Measurements from ENCODE around the gene ADD2. TPM values are rescaled to one million over a fixed set of nuclear protein-coding genes. Genes with fewer than 3 reads are reported as not detected.

Gene ADD2
- total and polyA plus RNA-seq, 7 experiments from 2014 or later = 1.8 to 18.8 (median 7.3) TPM

DNA sequence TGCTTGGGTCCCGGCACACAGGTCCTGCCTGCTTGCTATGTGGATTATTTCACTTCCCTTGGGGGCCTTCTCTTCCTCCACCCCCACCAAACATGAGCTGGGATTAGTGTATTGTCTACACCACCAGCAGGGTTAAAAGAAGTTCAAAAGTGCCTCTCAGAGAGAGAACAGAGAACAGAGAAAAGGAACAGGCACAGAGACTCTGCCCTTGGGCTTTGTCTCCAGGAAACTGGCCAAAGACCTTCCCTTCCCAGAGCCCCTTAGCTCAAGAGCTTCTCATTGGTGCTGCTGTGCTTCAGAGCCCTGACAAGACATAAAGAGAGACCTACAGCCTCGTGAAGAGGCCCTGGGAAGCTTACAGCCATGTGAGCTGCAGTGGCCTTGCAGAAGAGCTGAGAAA lies 29.5 kb upstream of the ADD2 start:
- Mint-ChIP-seq H3K27ac (no peak overlapping the region), H3K9me3 (peaks cover 0 to 7% (median 5%) of the 10 kb centered on the region in 11 donors), H3K4me3 (no peak overlapping the region), H3K4me1 (peaks cover 0 to 5% (median 0%) of the 10 kb centered on the region in 7 donors), H3K27me3 (peaks cover 8 to 21% (median 12%) of the 10 kb centered on the region in 5 donors), H3K36me3 (peaks cover 0 to 7% (median 6%) of the 10 kb centered on the region in 5 donors)
- intact Hi-C loops (cut with micrococcal nuclease) = no loop called here
- Histone ChIP-seq H3K4me1 (ENCODE audit: control insufficient read depth in 2 of 2, insufficient read depth in 2 of 2, low read length in 2 of 2) (no peaks in the 10 kb centered on the region), H3K27me3 (ENCODE audit: control insufficient read depth in 2 of 2, insufficient read depth in 2 of 2, low read length in 2 of 2) (no peaks in the 10 kb centered on the region), H3K9me3 (ENCODE audit: control insufficient read depth in 2 of 3, low read length in 3 of 3) (no peaks in the 10 kb centered on the region), H3K4me3 (ENCODE audit: low read length) (no peak overlapping the region), H3K27ac (ENCODE audit: low read depth, low read length) (no peak overlapping the region), H3K36me3 (ENCODE audit: control insufficient read depth in 2 of 3, insufficient read depth in 3 of 3, low read length in 3 of 3) (no peaks in the 10 kb centered on the region)
- ATAC-seq (no peak), DNase-seq (no peak)
- ChIA-PET CTCF (interaction anchor here (0.6 to 1.7 kb wide), 2 partner anchors 10 to 1854 kb away, joined by 3 read pairs; no protein-coding TSS in a partner anchor), POLR2A (no interaction called here)

DNA sequence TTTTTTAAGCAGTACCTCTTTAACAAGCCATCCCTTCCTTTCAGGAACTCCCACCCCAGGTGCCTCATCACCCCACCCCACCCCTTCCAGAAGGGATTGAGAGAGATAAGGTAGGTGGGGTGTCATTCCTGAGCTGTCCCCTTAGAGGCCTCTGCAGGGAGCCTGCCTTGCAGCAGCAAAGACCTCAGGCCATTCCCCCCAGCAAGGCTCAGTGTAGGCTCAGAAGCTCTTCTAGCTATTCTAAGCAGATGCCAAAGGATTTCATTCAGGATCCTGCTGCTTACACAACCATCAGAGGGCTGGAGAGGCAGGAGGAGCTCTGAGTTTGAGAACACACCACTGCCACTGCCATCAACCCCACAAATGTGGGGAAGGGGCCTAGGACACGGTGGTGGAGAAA lies 28.3 kb upstream of the ADD2 start:
- intact Hi-C loops (cut with micrococcal nuclease) = no loop called here
- peaks cover 0 to 5% (median 0%) of the 10 kb centered on the region in 7 donors for H3K4me1 Mint-ChIP-seq
- ATAC-seq (no peak), DNase-seq (no peak)
- Histone ChIP-seq H3K27ac (ENCODE audit: low read depth, low read length) (no peak overlapping the region), H3K4me3 (ENCODE audit: low read length) (no peak overlapping the region), H3K27me3 (ENCODE audit: control insufficient read depth in 2 of 2, insufficient read depth in 2 of 2, low read length in 2 of 2) (no peaks in the 10 kb centered on the region), H3K9me3 (ENCODE audit: control insufficient read depth in 2 of 3, low read length in 3 of 3) (no peaks in the 10 kb centered on the region), H3K4me1 (ENCODE audit: control insufficient read depth in 2 of 2, insufficient read depth in 2 of 2, low read length in 2 of 2) (no peaks in the 10 kb centered on the region), H3K36me3 (ENCODE audit: control insufficient read depth in 2 of 3, insufficient read depth in 3 of 3, low read length in 3 of 3) (no peaks in the 10 kb centered on the region)
- H3K9me3 Mint-ChIP-seq = peaks cover 0 to 7% (median 5%) of the 10 kb centered on the region in 11 donors
- peaks cover 0 to 7% (median 6%) of the 10 kb centered on the region in 5 donors for H3K36me3 Mint-ChIP-seq
- H3K27me3 Mint-ChIP-seq = peaks cover 17 to 31% (median 20%) of the 10 kb centered on the region in 5 donors
- no peak overlapping the region for H3K4me3 Mint-ChIP-seq
- CTCF ChIA-PET = interaction anchor here (0.6 to 1.1 kb wide), 2 partner anchors 454 to 814 kb away, joined by 3 to 6 read pairs; no protein-coding TSS in a partner anchor
- H3K27ac Mint-ChIP-seq = no peak overlapping the region
- POLR2A ChIA-PET = no interaction called here

DNA sequence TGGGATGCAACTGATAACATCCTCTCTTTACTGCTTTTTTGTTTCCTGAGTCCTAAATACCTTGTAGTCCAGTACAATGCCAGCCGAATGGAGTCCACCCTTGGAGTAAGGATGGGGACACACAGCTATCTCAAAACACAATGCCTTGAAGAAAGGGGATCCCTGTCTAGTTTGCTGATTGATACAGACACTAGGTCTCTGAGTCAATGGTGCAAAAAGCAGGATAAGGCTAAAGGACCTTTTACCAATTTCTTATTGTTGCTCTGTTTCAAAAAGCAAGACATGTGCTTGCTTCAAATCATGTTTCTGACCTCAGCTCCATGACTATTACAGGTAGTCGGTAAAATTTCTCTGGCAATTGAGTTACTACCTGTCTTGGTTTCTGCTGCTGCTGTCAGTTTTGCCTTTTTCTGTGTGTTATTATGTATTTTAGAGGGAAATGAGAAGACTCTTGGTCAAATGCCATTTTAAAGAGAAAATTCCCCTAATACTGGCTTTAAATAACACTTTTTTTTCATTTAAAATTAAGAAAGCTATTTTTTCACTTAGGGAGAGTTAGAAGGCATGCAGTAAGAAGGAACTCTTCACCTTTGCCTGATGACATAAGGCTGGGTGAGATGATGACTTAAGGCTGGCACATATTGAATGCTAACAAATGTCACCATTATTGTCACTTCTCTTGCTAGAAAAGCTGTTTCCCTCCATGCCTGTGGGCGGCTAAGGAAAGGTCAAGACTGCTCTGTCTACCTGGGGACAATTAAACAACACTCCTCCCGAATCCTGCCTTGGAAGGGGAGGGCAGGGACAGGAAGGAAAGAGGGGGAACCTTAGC lies 27.4 kb upstream of the ADD2 start:
- Mint-ChIP-seq H3K36me3 (peaks cover 0 to 7% (median 6%) of the 10 kb centered on the region in 5 donors), H3K27ac (no peak overlapping the region), H3K9me3 (peaks cover 0 to 7% (median 5%) of the 10 kb centered on the region in 11 donors), H3K4me1 (peaks cover 0 to 10% (median 0%) of the 10 kb centered on the region in 7 donors), H3K27me3 (peaks cover 22 to 36% (median 25%) of the 10 kb centered on the region in 5 donors), H3K4me3 (no peak overlapping the region)
- ChIA-PET POLR2A (no interaction called here), CTCF (interaction anchor here (1.1 to 1.4 kb wide), 2 partner anchors 10 to 76 kb away, joined by 3 read pairs; no protein-coding TSS in a partner anchor)
- DNase-seq (no peak), ATAC-seq (no peak)
- Histone ChIP-seq H3K36me3 (ENCODE audit: control insufficient read depth in 2 of 3, insufficient read depth in 3 of 3, low read length in 3 of 3) (no peaks in the 10 kb centered on the region), H3K27me3 (ENCODE audit: control insufficient read depth in 2 of 2, insufficient read depth in 2 of 2, low read length in 2 of 2) (no peaks in the 10 kb centered on the region), H3K27ac (ENCODE audit: low read depth, low read length) (no peak overlapping the region), H3K4me1 (ENCODE audit: control insufficient read depth in 2 of 2, insufficient read depth in 2 of 2, low read length in 2 of 2) (no peaks in the 10 kb centered on the region), H3K9me3 (ENCODE audit: control insufficient read depth in 2 of 3, low read length in 3 of 3) (no peaks in the 10 kb centered on the region), H3K4me3 (ENCODE audit: low read length) (no peak overlapping the region)
- intact Hi-C loops (cut with micrococcal nuclease) = no loop called here

DNA sequence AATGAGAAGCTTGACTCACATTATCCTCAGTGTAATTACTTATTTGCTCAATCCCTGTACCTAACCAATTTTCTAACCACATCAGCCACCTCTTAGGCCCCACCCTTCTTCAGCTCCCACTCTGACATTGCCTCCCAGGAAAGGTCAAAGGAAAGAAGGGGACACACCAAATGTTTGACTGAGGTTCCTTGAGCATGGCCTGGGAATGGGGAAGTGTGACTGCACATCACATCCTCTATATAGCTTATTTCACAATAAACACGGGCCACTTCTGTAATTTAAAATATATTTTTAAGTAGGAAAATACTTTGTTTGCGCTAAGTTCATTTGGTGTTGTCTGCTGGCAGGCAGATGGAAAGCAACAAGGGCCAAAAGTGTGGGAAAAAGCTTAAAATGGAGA lies 25.4 kb upstream of the ADD2 start:
- ATAC-seq (peak; percentile 45), DNase-seq (no peak)
- H3K27ac Mint-ChIP-seq = no peak overlapping the region
- peaks cover 5 to 17% (median 7%) of the 10 kb centered on the region in 7 donors for H3K4me1 Mint-ChIP-seq
- POLR2A ChIA-PET = no interaction called here
- H3K27me3 ChIP-seq (ENCODE audit: control insufficient read depth in 2 of 2, insufficient read depth in 2 of 2, low read length in 2 of 2) = peaks cover 0 to 5% of the 10 kb centered on the region in 2 donors
- no peak overlapping the region for H3K27ac ChIP-seq (ENCODE audit: low read depth, low read length)
- no peak overlapping the region for H3K4me3 ChIP-seq (ENCODE audit: low read length)
- intact Hi-C loops (cut with micrococcal nuclease) = no loop called here
- no peak overlapping the region for H3K4me3 Mint-ChIP-seq
- CTCF ChIA-PET = interaction anchor here (0.5 kb wide), 1 partner anchor 176 kb away, joined by 3 read pairs; no protein-coding TSS in a partner anchor
- H3K9me3 Mint-ChIP-seq = no peaks in the 10 kb centered on the region
- peaks cover 26 to 46% (median 33%) of the 10 kb centered on the region in 5 donors for H3K27me3 Mint-ChIP-seq
- no peaks in the 10 kb centered on the region for H3K9me3 ChIP-seq (ENCODE audit: control insufficient read depth in 2 of 3, low read length in 3 of 3)
- no peaks in the 10 kb centered on the region for H3K36me3 ChIP-seq (ENCODE audit: control insufficient read depth in 2 of 3, insufficient read depth in 3 of 3, low read length in 3 of 3)
- no peaks in the 10 kb centered on the region for H3K4me1 ChIP-seq (ENCODE audit: control insufficient read depth in 2 of 2, insufficient read depth in 2 of 2, low read length in 2 of 2)
- H3K36me3 Mint-ChIP-seq = no peaks in the 10 kb centered on the region

DNA sequence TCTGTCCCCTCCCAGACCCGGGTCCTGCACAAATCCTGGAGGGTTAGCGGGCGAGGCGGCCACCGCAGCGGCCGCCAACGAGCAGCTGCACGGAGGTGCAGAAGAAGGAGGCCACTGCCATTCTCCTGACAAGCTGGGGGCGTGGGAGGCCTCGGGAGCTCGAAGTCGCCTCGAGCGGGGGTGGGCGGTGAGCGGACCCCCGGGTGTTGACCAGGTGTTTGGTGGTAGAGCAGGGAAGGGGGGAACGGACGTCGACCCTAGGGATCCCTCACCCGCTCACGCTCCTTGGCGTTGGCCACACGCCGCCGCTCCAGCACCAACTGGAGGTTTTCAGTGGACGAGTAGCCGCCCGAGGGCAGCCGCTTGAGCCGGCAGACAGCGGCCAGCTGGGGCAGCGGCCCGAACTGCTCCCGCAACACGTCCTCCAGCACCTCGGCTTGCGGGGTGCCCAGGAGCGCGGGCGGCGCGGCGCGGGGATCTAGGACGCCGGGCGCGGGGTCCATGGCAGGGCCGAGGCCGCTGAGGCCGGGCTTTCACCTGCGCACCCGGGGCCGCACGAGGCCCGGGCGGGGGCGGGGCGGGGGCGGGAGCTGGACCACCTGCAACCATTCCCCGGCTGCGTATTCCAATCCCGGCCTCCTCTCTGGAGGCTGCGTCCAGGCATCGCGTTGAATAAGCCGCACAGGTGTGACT lies 22.3 kb upstream of the ADD2 start, which contains the start of gene FIGLA:
Gene FIGLA (minus strand): TSS at position 508 of the 693 bp plus-strand sequence. CDS start 5 bp downstream, at position 503.
- peak within 1 kb of the TSS; percentile 79 to 93 (median 86) for H3K4me3 Mint-ChIP-seq
- no peaks in the 10 kb centered on the region for H3K36me3 Mint-ChIP-seq
- no peaks in the 10 kb centered on the region for H3K9me3 Mint-ChIP-seq
- Histone ChIP-seq H3K36me3 (ENCODE audit: control insufficient read depth in 2 of 3, insufficient read depth in 3 of 3, low read length in 3 of 3) (no peaks in the 10 kb centered on the region), H3K4me1 (ENCODE audit: control insufficient read depth in 2 of 2, insufficient read depth in 2 of 2, low read length in 2 of 2) (no peaks in the 10 kb centered on the region), H3K27me3 (ENCODE audit: control insufficient read depth in 2 of 2, insufficient read depth in 2 of 2, low read length in 2 of 2) (peaks cover 0 to 5% of the 10 kb centered on the region in 2 donors), H3K4me3 (ENCODE audit: low read length) (peak within 1 kb of the TSS; percentile 43), H3K9me3 (ENCODE audit: control insufficient read depth in 2 of 3, low read length in 3 of 3) (no peaks in the 10 kb centered on the region), H3K27ac (ENCODE audit: low read depth, low read length) (no peak within 1 kb of the TSS)
- intact Hi-C loops (cut with micrococcal nuclease) = no loop called here
- peak; percentile 20 for ATAC-seq
- peaks cover 41 to 68% (median 47%) of the 10 kb centered on the region in 5 donors for H3K27me3 Mint-ChIP-seq
- ChIA-PET CTCF (interaction anchor here (0.6 to 2.9 kb wide), 10 partner anchors 9 to 720 kb away, joined by 3 to 13 read pairs (median 5); no protein-coding TSS in a partner anchor), POLR2A (no interaction called here)
- H3K27ac Mint-ChIP-seq = peak within 1 kb of the TSS in 1 of 9 donors; percentile 69
- no peak for DNase-seq
- H3K4me1 Mint-ChIP-seq = peaks cover 7 to 20% (median 10%) of the 10 kb centered on the region in 7 donors

DNA sequence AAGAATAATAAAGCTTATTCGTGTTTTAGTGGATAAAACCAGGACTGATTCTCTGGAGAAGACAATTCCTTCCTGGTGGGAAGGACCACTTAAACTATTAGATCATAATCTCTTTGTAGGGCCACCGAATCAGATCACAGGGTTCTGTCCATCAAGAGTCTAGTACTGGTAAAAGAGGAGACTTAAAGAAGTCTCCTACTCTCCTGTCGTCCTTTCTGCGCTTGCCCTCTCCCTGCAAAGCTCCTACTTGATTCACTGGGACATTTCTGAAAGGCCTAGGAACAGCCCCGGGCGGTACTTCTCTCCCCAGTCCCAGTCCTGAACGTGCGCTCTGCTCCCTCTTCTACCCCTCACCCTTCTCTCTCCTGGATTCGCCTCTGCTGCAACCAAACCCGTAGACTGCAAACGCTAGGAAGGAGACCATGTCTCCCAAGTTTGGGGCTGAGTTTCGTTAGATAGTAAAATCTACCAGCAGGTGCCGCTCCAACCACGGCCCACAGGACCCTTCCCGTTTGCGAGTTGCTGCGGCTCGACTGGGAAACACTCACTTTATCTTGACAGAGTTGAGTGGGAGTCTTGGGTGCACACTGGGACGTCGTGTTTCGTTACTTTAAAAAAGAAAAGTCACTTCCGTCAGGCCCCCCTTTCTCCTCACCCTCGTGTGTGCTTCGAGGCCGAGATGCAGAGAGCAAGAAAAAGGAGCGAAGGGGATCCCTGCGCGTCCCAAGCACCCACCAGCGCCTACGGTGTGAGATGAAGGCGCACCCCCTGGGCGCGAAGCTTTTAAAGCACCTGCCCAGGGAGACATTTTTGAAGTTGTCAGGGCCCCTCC lies 21.5 kb upstream of the ADD2 start:
- ATAC-seq (peak; percentile 81), DNase-seq (peak; percentile 44 to 70 (median 67))
- H3K9me3 Mint-ChIP-seq = no peaks in the 10 kb centered on the region
- H3K27me3 ChIP-seq (ENCODE audit: control insufficient read depth in 2 of 2, insufficient read depth in 2 of 2, low read length in 2 of 2) = peaks cover 0 to 5% of the 10 kb centered on the region in 2 donors
- H3K4me1 Mint-ChIP-seq = peaks cover 9 to 22% (median 12%) of the 10 kb centered on the region in 7 donors
- peaks cover 41 to 70% (median 47%) of the 10 kb centered on the region in 5 donors for H3K27me3 Mint-ChIP-seq
- H3K4me3 Mint-ChIP-seq = peak overlapping the region; percentile 79 to 93 (median 86)
- peak overlapping the region; percentile 43 for H3K4me3 ChIP-seq (ENCODE audit: low read length)
- ChIA-PET CTCF (interaction anchor here (0.6 to 2.9 kb wide), 11 partner anchors 8 to 283 kb away, joined by 3 to 13 read pairs (median 5); no protein-coding TSS in a partner anchor), POLR2A (no interaction called here)
- H3K9me3 ChIP-seq (ENCODE audit: control insufficient read depth in 2 of 3, low read length in 3 of 3) = no peaks in the 10 kb centered on the region
- no peaks in the 10 kb centered on the region for H3K36me3 Mint-ChIP-seq
- no peaks in the 10 kb centered on the region for H3K4me1 ChIP-seq (ENCODE audit: control insufficient read depth in 2 of 2, insufficient read depth in 2 of 2, low read length in 2 of 2)
- no peak overlapping the region for H3K27ac ChIP-seq (ENCODE audit: low read depth, low read length)
- intact Hi-C loops (cut with micrococcal nuclease) = loop anchor here (1.0 to 5.0 kb wide), 7 partner anchors 73 to 237 kb away; partner anchors contain the start of gene TGFA (in 1 of the 2)
- H3K27ac Mint-ChIP-seq = peak overlapping the region in 1 of 9 donors; percentile 69
- no peaks in the 10 kb centered on the region for H3K36me3 ChIP-seq (ENCODE audit: control insufficient read depth in 2 of 3, insufficient read depth in 3 of 3, low read length in 3 of 3)
